ENCODE data around the gene DKC1. TPM values are rescaled to one million over a fixed set of nuclear protein-coding genes. Genes with fewer than 3 reads are reported as not detected.

The DKC1 gene
- total RNA-seq, 1 donor from 2014 or later = 150 TPM

GRCh38 chrX:154729439-154729838, 33.2 kb upstream of the DKC1 start:
- no peaks in the 10 kb centered on the region for H3K27me3 Mint-ChIP-seq (ENCODE audit: low read depth)
- H3K27ac Mint-ChIP-seq = peak overlapping the region; percentile 38
- H3K36me3 Mint-ChIP-seq (ENCODE audit: low read depth) = peaks cover 17% of the 10 kb centered on the region
- H3K4me3 Mint-ChIP-seq (ENCODE audit: low read depth) = no peak overlapping the region
- no peak for DNase-seq (ENCODE audit: low spot score)
- no peaks in the 10 kb centered on the region for H3K9me3 Mint-ChIP-seq
- intact Hi-C loops (cut with micrococcal nuclease) = no loop called here
- H3K4me1 Mint-ChIP-seq (ENCODE audit: low read depth) = peaks cover 94% of the 10 kb centered on the region

GRCh38 chrX:154730253-154730891, 32.3 kb upstream of the DKC1 start:
- no peaks in the 10 kb centered on the region for H3K27me3 Mint-ChIP-seq (ENCODE audit: low read depth)
- H3K36me3 Mint-ChIP-seq (ENCODE audit: low read depth) = peaks cover 17% of the 10 kb centered on the region
- no peaks in the 10 kb centered on the region for H3K9me3 Mint-ChIP-seq
- H3K4me3 Mint-ChIP-seq (ENCODE audit: low read depth) = no peak overlapping the region
- no peak for DNase-seq (ENCODE audit: low spot score)
- intact Hi-C loops (cut with micrococcal nuclease) = no loop called here
- H3K27ac Mint-ChIP-seq = peak overlapping the region; percentile 38
- peaks cover 91% of the 10 kb centered on the region for H3K4me1 Mint-ChIP-seq (ENCODE audit: low read depth)

GRCh38 chrX:154731184-154731583, 31.5 kb upstream of the DKC1 start:
- intact Hi-C loops (cut with micrococcal nuclease) = no loop called here
- H3K4me1 Mint-ChIP-seq (ENCODE audit: low read depth) = peaks cover 91% of the 10 kb centered on the region
- peaks cover 17% of the 10 kb centered on the region for H3K36me3 Mint-ChIP-seq (ENCODE audit: low read depth)
- H3K9me3 Mint-ChIP-seq = no peaks in the 10 kb centered on the region
- no peak overlapping the region for H3K4me3 Mint-ChIP-seq (ENCODE audit: low read depth)
- no peak for DNase-seq (ENCODE audit: low spot score)
- H3K27me3 Mint-ChIP-seq (ENCODE audit: low read depth) = no peaks in the 10 kb centered on the region
- H3K27ac Mint-ChIP-seq = no peak overlapping the region

GRCh38 chrX:154731881-154732280, 30.8 kb upstream of the DKC1 start:
- Mint-ChIP-seq H3K36me3 (ENCODE audit: low read depth) (peaks cover 15% of the 10 kb centered on the region), H3K4me3 (ENCODE audit: low read depth) (no peak overlapping the region)

GRCh38 chrX:154732421-154733065, 30.1 kb upstream of the DKC1 start:
- H3K4me3 Mint-ChIP-seq (ENCODE audit: low read depth) = peak overlapping the region; percentile 66
- H3K27me3 Mint-ChIP-seq (ENCODE audit: low read depth) = no peaks in the 10 kb centered on the region
- no peaks in the 10 kb centered on the region for H3K9me3 Mint-ChIP-seq
- H3K36me3 Mint-ChIP-seq (ENCODE audit: low read depth) = peaks cover 19% of the 10 kb centered on the region
- intact Hi-C loops (cut with micrococcal nuclease) = no loop called here
- peaks cover 91% of the 10 kb centered on the region for H3K4me1 Mint-ChIP-seq (ENCODE audit: low read depth)
- H3K27ac Mint-ChIP-seq = peak overlapping the region; percentile 85
- no peak for DNase-seq (ENCODE audit: low spot score)

More at GRCh38 chrX:154731881-154732280, 30.8 kb upstream of the DKC1 start:
- Mint-ChIP-seq H3K9me3 (no peaks in the 10 kb centered on the region), H3K27me3 (ENCODE audit: low read depth) (no peaks in the 10 kb centered on the region), H3K27ac (peak overlapping the region; percentile 73), H3K4me1 (ENCODE audit: low read depth) (peaks cover 91% of the 10 kb centered on the region)
- intact Hi-C loops (cut with micrococcal nuclease) = no loop called here
- DNase-seq (ENCODE audit: low spot score) = no peak

GRCh38 chrX:154733066-154733425, 29.6 kb upstream of the DKC1 start:
- Mint-ChIP-seq H3K36me3 (ENCODE audit: low read depth) (peaks cover 19% of the 10 kb centered on the region), H3K4me3 (ENCODE audit: low read depth) (peak overlapping the region; percentile 66), H3K27ac (peak overlapping the region; percentile 85), H3K9me3 (no peaks in the 10 kb centered on the region), H3K27me3 (ENCODE audit: low read depth) (no peaks in the 10 kb centered on the region), H3K4me1 (ENCODE audit: low read depth) (peaks cover 91% of the 10 kb centered on the region)
- DNase-seq (ENCODE audit: low spot score) = no peak
- intact Hi-C loops (cut with micrococcal nuclease) = no loop called here

GRCh38 chrX:154734061-154734781, 28.4 kb upstream of the DKC1 start:
- DNase-seq (ENCODE audit: low spot score) = peak; percentile 11
- Mint-ChIP-seq H3K4me1 (ENCODE audit: low read depth) (peaks cover 86% of the 10 kb centered on the region), H3K4me3 (ENCODE audit: low read depth) (peak overlapping the region; percentile 64), H3K27ac (peak overlapping the region; percentile 85), H3K36me3 (ENCODE audit: low read depth) (peaks cover 19% of the 10 kb centered on the region), H3K27me3 (ENCODE audit: low read depth) (no peaks in the 10 kb centered on the region), H3K9me3 (no peaks in the 10 kb centered on the region)
- intact Hi-C loops (cut with micrococcal nuclease) = loop anchor here (2.0 kb wide), 1 partner anchor 17 kb away; the partner anchor contains the start of gene GAB3

GRCh38 chrX:154735695-154736393, 26.8 kb upstream of the DKC1 start:
- intact Hi-C loops (cut with micrococcal nuclease) = loop anchor here (1.0 to 2.0 kb wide), 2 partner anchors 15 to 17 kb away; partner anchors contain the start of gene GAB3
- DNase-seq (ENCODE audit: low spot score) = no peak
- H3K36me3 Mint-ChIP-seq (ENCODE audit: low read depth) = peaks cover 15% of the 10 kb centered on the region
- no peaks in the 10 kb centered on the region for H3K27me3 Mint-ChIP-seq (ENCODE audit: low read depth)
- H3K4me3 Mint-ChIP-seq (ENCODE audit: low read depth) = peak overlapping the region; percentile 62
- peaks cover 82% of the 10 kb centered on the region for H3K4me1 Mint-ChIP-seq (ENCODE audit: low read depth)
- H3K9me3 Mint-ChIP-seq = no peaks in the 10 kb centered on the region
- H3K27ac Mint-ChIP-seq = peak overlapping the region; percentile 85

- Mint-ChIP-seq H3K9me3 (no peaks in the 10 kb centered on the region), H3K4me3 (ENCODE audit: low read depth) (peak overlapping the region; percentile 16), H3K36me3 (ENCODE audit: low read depth) (peaks cover 11% of the 10 kb centered on the region), H3K27me3 (ENCODE audit: low read depth) (no peaks in the 10 kb centered on the region), H3K4me1 (ENCODE audit: low read depth) (peaks cover 75% of the 10 kb centered on the region), H3K27ac (peak overlapping the region; percentile 76)
- DNase-seq (ENCODE audit: low spot score) = no peak
- intact Hi-C loops (cut with micrococcal nuclease) = no loop called here
Observed at GRCh38 chrX:154737136-154737535, 25.5 kb upstream of the DKC1 start.

- peaks cover 68% of the 10 kb centered on the region for H3K4me1 Mint-ChIP-seq (ENCODE audit: low read depth)
- H3K4me3 Mint-ChIP-seq (ENCODE audit: low read depth) = peak overlapping the region; percentile 39
- peaks cover 17% of the 10 kb centered on the region for H3K36me3 Mint-ChIP-seq (ENCODE audit: low read depth)
- no peaks in the 10 kb centered on the region for H3K9me3 Mint-ChIP-seq
- intact Hi-C loops (cut with micrococcal nuclease) = no loop called here
- H3K27ac Mint-ChIP-seq = peak overlapping the region; percentile 76
- no peaks in the 10 kb centered on the region for H3K27me3 Mint-ChIP-seq (ENCODE audit: low read depth)
- no peak for DNase-seq (ENCODE audit: low spot score)
Observed at GRCh38 chrX:154738011-154738738, 24.5 kb upstream of the DKC1 start.

GRCh38 chrX:154739952-154740465, 22.7 kb upstream of the DKC1 start:
- intact Hi-C loops (cut with micrococcal nuclease) = no loop called here
- Mint-ChIP-seq H3K9me3 (no peaks in the 10 kb centered on the region), H3K27ac (no peak overlapping the region), H3K4me1 (ENCODE audit: low read depth) (peaks cover 59% of the 10 kb centered on the region), H3K36me3 (ENCODE audit: low read depth) (peaks cover 26% of the 10 kb centered on the region), H3K4me3 (ENCODE audit: low read depth) (no peak overlapping the region), H3K27me3 (ENCODE audit: low read depth) (no peaks in the 10 kb centered on the region)
- DNase-seq (ENCODE audit: low spot score) = no peak

- no peak overlapping the region for H3K4me3 Mint-ChIP-seq (ENCODE audit: low read depth)
- peaks cover 34% of the 10 kb centered on the region for H3K4me1 Mint-ChIP-seq (ENCODE audit: low read depth)
- no peaks in the 10 kb centered on the region for H3K27me3 Mint-ChIP-seq (ENCODE audit: low read depth)
- no peak overlapping the region for H3K27ac Mint-ChIP-seq
- H3K9me3 Mint-ChIP-seq = no peaks in the 10 kb centered on the region
- intact Hi-C loops (cut with micrococcal nuclease) = no loop called here
- peaks cover 23% of the 10 kb centered on the region for H3K36me3 Mint-ChIP-seq (ENCODE audit: low read depth)
- no peak for DNase-seq (ENCODE audit: low spot score)
Observed at GRCh38 chrX:154742613-154743012, 20.1 kb upstream of the DKC1 start.

All from activated T-helper 2 cell treated with anti-CD3 and anti-CD28 coated beads, Interferon-gamma antibody, Interleukin-2, Interleukin-4, amounts not matched to agents 10 μg/mL and 5 μg/mL and 100 μg/mL, durations not matched to agents 14 hours and 24 hours and 36 hours (primary cell).